ENCODE data around the gene POU6F2.
"Not testable (repeated sequence)": the region's sequence is repeated elsewhere in the genome, so short reads cannot be mapped to it uniquely, and the experiment has no call there.

Gene POU6F2

DNA sequence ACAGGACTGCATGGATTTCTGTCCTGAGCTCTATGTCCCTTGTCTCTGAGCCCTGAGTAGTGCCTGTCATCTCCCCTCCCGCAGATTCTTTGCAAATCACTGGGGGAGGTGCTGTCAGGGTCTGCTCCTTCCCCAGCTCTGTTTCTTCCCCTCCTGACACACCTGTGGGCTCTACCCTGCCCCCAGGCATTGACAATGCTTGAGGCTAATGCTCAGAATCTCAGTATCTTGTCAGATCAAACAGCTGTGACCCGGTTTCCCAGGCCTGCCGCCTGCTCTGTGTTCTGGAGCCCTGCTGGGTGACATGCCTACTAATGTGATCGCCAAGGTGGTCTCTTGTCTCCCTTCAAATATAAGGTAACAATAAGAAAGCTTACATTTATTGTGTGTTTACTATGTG is 209.0 kb downstream of the POU6F2 start:
- no peak for DNase-seq (ENCODE audit: low read depth in 2 of 2)

DNA sequence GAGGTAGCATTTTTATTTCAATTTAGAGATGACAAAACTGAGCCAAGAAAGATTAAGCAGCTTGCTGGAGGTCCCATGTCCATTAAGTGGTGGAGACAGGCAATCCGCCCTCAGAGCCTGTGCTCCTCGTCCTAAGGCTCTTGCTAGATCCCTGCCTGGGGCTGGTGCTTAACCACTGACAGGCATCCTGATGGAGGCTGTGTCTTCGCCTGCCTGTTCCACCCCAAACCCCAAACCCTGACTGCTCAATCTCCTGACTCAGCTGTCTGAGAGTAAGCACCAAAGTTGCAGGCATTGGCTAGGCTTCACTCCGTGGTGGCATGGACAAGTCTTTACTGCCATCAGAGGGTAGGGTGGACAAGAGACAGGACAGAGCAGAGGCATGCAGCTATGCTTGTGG is 209.4 kb downstream of the POU6F2 start:
- DNase-seq (ENCODE audit: low read depth in 2 of 2) = no peak

DNA sequence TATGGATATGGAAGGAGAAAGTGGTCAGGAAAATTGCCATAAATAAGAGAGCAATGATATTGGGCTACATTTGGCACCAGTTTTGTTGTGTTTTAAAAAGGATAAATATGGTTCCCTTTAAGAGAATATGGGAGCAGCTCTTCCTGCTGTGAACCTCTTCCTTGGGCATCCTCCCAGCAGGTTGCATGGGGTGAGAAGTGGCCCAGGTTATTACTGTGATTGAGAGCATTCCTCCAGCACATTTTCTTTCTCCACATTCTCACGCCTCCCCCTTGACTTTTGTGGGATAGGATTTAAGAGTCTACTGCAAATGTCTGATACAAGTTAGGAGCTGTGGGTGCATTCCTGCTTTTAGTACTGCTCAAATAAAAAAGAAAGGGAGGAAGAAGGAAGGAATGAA is 214.8 kb downstream of the POU6F2 start:
- no peak for DNase-seq (ENCODE audit: low read depth in 2 of 2)

DNA sequence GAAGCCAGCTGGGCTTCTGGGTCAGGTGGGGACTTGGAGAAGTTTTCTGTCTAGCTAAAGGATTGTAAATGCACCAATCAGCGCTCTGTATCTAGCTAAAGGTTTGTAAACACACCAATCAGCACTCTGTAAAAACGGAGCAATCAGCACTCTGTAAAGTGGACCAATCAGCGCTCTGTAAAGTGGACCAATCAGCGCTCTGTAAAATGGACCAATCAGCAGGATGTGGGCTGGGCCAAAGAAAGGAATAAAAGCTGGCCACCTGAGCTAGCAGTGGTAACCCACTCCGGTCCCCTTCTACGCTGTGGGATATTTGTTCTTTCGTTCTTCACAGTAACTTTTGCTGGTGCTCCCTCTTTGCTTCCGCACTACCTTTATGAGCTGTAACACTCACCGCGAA is 216.7 kb downstream of the POU6F2 start:
- DNase-seq (ENCODE audit: low read depth in 2 of 2) = not testable (repeated sequence)

DNA sequence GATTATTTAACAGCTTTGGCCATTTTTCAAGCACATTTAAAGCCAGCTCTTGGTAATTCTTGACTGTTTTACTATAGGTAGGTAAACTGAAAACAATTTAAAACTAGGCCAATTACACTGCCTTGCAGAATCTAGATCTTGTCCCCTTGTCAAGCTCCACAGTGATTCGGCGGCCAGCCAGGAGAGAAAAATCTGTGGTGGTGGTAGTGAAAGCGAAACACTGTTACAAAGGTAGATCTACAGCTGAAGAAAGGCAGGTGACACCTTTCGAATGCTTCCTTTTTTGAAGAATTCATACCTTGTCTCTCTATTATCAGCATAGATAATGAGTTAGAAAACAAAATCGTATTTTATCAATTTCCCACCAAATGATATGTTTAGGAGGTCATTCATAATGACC is 218.3 kb downstream of the POU6F2 start:
- DNase-seq (ENCODE audit: low read depth in 2 of 2) = no peak

DNA sequence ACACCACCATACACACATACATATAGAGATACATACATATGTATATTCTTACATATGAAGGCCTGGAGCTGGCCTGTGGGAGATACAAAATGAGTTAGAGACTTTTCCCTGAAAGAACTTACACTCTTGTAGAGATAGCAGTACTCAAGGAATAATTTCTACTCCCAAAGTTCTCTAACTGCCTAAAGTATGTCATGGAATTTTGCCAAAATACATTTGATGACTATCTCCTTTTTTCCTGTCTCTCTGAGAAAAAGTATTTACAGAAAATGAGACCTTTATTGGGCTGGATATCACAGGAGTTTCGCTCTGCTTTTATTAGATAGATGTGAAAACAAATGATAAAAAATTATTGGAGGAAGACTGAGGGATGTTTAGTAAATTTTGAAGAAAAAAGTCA is 220.1 kb downstream of the POU6F2 start:
- DNase-seq (ENCODE audit: low read depth in 2 of 2) = no peak

DNA sequence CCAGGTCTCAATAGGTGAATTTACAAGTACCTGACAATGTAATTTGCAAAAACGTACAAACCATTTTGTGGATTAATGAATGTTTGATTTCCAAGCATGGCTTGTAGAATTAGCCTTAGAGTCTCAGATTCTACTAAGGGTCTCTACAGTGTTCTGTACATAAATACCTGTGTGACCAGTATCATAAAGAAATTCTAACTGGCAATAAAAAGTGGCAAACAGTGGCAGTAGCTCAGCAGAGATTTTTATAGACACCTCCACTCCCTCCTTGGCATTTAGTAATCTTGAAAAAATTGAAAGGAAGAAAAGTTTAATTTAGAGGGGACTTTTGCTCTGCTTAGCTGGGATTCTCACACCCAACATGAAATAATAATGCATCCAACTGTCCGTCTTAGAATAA is 220.8 kb downstream of the POU6F2 start:
- DNase-seq (ENCODE audit: low read depth in 2 of 2) = no peak

DNA sequence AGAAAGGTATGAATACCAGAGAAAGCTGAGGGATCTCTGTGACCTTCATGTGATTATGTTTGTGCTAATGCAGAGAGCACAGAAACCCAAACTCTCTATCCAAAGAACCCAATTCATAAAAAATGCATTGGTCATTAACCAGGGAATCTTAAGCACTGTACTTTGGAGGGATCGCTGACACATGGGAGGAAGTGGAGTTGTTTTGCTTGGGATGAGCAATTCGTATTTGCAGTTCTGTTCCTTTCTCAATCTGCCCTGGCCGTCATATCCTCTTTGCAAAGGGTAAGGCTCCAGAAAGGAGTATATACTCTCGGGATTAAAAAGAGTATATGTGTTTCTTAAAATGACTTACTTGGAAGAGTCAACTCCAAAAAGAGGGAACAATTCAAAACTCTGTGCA is 221.3 kb downstream of the POU6F2 start:
- DNase-seq (ENCODE audit: low read depth in 2 of 2) = no peak

DNA sequence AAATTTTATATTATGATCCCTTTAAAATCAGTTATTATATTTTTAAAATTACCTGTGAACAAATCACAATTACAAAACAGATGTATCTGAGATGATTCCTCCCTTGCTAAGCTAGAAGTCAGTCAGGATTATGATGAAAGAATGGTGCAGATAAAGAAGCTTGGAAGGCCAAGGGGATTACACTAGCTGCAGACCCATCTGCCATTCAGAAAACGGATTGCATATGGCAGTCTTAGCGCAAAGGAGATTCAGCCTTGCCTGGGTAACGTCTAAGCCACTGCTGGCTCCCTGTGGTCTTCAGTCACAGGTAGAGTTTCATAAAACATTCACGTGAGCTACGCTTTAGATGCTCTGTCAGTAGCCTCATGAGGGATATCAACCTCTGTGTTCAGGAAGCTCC is 222.2 kb downstream of the POU6F2 start:
- DNase-seq (ENCODE audit: low read depth in 2 of 2) = no peak

DNA sequence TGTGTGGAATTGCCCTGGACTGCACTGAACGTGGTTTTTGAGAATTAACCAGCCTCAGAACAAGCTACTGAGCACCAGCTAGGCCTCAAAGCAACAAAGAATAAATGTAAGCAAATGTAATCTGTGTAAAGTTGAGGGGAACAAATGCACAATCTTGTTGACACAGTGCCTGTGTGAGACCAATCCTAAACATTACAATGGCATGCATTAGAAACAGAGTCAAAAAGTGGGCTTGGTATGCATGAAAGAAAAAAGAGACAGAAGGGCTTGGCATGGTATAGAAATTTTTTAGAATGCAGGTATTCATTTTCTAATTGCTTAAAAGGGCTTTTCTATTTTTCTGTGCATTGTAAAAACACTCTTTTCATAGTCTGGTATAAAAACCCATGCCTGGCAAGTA is 224.3 kb downstream of the POU6F2 start:
- DNase-seq (ENCODE audit: low read depth in 2 of 2) = no peak

DNA sequence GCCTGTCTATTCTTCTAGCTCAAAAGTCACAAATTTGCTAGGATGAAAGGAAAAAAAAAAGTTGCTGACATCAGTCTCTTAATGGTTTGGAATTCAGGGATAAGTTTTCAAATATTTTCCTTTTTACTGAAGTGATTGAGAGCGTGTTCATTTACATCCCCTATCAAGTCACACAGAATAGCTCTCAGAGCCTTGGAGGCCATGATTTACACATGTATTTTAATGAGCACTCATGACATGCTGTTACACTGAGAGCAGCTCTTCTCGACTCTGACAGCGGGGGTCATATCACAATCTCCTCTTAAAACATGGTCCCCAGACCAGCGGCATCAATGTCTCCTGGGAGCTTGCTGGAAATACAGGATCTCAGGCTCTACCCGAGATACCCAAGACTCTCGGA is 232.7 kb downstream of the POU6F2 start:
- no peak for DNase-seq (ENCODE audit: low read depth in 2 of 2)

DNA sequence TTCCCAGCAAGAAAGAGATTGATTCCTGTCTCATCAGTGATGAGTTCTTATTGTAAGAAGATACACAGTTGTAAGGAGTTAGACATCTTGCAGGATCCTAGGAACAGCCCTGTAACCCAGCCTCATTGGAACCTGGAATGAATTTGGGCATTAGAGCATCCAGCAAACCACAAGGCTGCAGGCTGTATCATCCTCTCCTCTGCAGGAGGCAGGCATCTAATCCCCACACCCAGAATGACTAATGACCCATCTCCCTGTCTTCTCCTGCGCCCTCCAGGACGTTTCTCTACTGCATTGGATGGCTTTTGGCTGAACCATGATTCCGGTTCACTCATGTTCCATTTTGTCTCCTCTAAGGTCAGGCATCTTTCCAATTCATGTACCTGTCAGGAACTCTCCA is 233.9 kb downstream of the POU6F2 start:
- DNase-seq (ENCODE audit: low read depth in 2 of 2) = no peak

DNA sequence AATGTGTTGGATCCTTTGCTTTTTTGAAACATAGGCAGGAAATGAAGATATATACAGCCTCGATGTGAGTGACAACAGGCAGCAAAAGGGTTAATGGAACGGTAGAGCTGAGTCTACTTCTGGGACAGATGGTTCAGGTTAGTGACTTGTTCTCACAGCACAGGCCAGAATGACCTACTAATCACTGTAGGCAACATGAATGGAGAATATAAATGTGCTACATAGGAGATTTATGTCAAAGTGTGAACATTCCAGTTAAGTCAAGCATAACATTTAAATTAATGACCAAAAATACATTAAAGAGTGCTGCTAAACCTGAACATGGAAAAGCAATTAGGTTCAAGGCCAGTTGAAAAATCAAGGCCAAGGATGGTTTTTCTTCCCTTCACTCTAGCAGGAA is 235.2 kb downstream of the POU6F2 start:
- DNase-seq (ENCODE audit: low read depth in 2 of 2) = no peak

DNA sequence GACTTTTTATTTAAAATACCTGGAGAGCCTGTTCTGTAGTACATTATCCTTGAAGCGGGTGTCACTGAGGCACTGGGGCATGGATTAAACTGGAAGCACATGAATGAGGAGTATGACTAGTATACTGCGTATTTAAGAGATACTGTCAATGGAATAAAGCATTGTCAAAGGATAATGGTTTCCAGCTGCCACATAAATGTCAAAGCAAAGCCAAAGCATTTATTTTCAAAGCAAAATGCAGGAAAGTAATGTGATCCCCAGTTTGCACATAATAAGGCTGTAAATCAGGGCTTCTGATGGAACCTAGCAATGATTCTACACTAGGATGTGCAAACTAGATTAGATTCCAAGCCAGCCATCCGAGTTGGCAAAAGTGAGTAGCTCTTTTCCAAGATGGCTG is 240.1 kb downstream of the POU6F2 start:
- DNase-seq (ENCODE audit: low read depth in 2 of 2) = no peak

DNA sequence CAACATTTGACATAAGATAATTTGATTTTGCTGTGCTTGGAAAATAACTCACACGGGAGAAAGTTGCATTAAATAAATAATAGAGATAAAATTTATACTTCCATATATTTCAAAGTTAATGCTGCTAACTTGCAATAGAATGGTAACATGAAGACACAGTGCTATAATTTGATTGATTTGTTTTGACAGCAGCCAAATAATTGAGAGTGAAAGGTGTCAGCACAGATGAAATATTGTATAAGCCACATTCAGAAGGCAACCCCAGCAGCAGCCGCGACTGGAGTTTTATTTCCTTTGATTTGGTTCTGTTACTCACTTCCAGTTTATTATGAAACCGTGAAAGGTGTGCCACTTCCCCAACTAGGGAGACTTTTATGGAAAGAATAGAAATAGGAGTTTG is 242.2 kb downstream of the POU6F2 start:
- DNase-seq (ENCODE audit: low read depth in 2 of 2) = no peak

DNA sequence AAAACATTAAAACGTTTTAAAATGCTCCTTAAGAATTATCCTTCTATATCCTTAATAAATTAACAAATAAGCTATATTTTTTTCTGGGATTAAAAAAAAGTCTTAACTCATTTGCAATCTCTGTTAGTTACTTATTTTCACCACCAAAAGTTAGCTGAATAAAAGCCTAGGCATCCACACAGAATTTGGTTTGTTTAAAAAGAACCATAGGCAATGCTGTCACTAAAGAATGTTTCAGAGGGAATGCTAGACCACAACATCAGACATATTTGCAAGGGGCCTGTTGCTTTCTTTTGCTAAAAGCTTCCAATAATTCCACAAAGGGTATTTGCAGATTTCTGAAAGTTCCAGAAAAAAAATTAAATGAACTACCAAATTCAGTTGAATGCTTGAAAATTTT is 244.2 kb downstream of the POU6F2 start:
- DNase-seq (ENCODE audit: low read depth in 2 of 2) = no peak

DNA sequence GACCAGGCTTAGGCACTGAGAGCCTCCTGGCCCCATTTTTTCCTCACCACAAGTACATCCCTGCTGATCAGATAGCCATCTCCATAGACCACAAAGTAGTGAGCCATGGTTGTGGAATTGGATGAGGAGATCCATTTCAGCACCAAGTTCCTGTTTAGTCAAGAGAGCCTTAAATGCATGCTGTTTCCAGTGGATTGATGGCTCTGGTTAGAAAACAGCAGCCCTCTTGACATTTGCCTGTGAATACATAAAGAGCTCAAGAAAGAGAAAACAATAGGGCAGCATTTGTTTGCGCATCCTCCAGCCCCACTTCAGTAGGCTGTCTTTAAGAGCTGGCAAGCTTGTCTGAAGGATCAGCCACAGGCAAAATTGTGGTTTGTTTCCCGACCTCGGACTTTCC is 251.2 kb downstream of the POU6F2 start:
- DNase-seq (ENCODE audit: low read depth in 2 of 2) = no peak

DNA sequence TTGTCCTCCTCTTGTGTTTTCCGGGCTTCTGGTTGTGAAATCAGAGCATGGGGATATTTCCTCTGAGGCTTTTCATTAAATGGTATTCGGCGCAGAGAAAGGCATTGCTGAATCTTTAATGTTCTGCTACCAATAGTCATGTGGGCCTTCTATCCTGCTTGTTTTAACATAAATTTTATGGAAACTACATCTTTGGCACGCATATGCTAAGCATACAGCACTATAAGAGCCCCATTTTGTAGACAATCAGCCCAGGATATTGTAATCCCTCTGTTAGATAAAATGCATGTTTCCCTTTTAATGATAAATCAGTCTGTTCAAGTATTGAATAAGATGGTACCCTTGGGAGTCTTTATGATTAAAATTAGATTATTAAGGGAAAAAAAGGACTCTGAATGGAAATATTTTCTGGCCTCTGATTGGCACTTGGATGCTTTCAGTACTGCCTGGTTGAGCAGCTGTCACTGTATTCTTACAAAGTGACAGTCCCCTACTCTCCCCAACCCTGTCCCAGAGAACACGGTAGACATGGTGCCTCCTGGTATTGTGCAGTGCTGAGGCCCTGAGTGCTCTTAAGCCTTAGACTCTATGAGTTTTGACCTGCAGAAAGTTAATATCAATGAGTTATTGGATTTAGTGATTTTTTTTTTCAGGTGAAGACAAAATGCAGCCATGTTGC is 256.3 kb downstream of the POU6F2 start:
- no peak for DNase-seq (ENCODE audit: low read depth in 2 of 2)

DNA sequence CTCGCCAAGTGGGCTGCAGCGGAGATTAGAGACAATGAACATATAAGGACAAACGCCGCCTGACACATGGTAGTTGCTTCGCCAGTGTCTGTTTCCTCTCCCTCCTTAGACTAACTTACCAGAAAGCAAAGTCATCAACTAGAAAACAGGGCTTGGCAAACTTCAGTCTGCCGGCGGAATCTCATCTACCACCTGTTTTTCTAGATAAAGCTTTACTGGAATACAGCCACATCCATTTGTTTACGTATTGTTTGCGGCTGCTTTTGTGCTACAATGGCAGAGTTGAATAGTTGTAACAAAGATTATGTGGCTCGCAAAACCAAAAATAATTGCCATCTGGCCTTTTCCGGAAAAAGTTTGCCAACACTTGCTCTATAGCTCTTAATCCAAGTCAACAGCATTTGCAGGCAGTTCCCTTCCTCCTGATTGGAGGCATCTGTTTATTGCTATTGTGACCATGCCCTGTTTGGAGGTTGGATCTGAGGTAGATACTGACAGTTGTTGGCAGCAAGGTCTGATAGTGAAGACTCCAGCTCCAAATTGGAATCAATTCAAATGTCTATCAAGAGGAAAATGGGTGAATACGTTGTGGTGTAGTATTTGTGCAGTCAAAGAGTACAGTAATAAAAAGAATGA is 260.6 kb downstream of the POU6F2 start:
- DNase-seq (ENCODE audit: low read depth in 2 of 2) = no peak

DNA sequence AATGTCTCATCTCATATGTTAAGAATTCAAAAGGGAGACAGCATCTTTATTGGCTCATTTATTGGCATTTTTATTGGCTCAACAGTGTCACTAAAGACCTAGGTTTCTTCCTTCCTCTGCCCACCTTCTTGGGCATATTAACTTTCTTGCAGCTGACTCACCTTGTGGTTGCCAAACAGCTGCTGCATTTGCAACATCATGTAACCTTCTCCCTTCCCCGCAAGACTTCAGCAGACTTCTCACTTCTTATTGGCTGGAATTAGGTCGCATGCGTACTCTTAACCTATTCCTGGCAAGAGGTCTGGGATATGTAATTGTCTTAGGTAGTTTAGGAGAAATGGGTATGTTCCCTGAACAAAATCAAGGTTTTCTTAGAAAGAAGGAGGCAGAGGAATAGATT is 263.2 kb downstream of the POU6F2 start:
- no peak for DNase-seq (ENCODE audit: low read depth in 2 of 2)

DNA sequence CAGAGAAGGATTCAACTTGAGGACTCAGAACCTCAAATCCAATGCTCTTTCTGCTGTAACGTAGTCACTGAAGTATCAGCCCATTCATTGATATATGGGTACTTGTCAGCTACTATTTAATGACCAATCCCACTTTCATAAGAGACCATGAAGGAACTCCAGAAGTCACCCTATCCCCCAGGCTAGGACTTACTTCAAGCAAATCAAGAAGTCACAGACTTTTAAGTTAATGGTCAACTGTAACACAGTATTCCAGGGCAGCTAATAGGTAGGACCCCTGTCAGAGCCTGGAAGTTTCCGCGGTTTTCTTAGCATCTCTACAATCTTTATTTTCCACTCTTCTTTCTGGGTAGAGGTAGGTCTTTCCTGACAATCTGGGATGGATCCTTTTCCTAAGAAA is 269.9 kb downstream of the POU6F2 start:
- no peak for DNase-seq (ENCODE audit: low read depth in 2 of 2)

DNA sequence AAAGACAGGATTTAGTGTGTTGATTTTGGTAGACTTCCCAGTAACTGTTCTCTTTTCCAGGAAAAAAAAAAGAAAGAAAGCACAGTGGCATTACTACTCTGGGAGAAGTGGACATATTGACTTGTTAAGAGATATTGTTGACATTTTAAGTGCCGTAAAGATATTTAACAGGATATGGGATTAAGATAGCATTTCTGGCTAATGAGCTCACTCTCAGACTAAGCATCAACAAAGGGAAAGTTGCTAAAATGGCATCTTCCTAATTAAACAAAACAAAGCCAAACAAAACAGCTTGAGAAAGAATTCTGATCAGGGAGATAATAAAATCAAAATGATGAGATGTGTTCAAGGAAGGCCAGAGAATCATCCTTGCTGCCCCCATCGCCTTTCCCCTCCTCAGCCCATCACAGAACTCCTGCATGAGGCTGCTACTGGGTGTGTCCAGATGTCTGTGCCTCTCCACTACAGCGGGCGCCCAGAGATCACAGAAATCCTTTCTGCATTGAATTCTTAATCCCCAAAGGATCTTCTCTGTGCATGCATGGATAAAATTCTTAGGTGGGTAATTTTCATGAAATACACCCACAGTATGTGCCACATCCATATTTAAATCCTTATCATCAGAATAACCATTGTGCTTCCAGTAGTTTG is 270.5 kb downstream of the POU6F2 start:
- no peak for DNase-seq (ENCODE audit: low read depth in 2 of 2)

DNA sequence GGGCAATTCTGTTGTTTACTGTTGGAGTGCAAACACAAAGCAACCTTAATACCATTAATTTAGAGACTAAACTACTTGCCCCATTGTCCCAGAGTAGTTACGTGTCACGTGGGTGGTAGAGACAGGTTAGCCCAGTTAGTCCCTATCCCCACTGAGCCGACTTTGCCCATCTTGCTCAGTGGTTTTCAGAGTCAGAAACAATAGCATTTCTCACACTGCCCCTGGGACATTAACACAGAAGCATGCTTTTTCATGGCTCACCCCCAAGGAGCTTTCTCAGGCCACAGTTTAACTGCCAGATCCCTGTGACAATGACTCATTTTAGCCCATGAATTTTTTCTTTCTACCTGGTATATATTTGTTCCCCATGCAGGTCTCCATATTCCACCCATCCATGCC is 271.0 kb downstream of the POU6F2 start:
- no peak for DNase-seq (ENCODE audit: low read depth in 2 of 2)

Measured in stimulated activated CD8-positive, alpha-beta memory T cell treated with anti-CD3 and anti-CD28 coated beads, Interleukin-15, amount 100 ng/mL, for 4 hours (primary cell).